ENCODE results near the gene RFLNA.

Gene RFLNA

GRCh38 chr12:124338876-124339603, 44.1 kb downstream of the RFLNA start:
- no peak for DNase-seq

GRCh38 chr12:124340080-124340900, 45.4 kb downstream of the RFLNA start:
- no peak for DNase-seq

- no peak for DNase-seq
Measured at GRCh38 chr12:124341645-124342069, 46.8 kb downstream of the RFLNA start.

- DNase-seq: no peak
Measured at GRCh38 chr12:124344022-124344421, 49.1 kb downstream of the RFLNA start.

- DNase-seq: no peak
Measured at GRCh38 chr12:124344526-124344925, 49.6 kb downstream of the RFLNA start.

GRCh38 chr12:124345795-124346194, 50.9 kb downstream of the RFLNA start:
- peak in 1 of 2 donors; percentile 82 for DNase-seq

- DNase-seq: no peak
Measured at GRCh38 chr12:124346425-124347168, 51.7 kb downstream of the RFLNA start.

GRCh38 chr12:124347335-124347734, 52.4 kb downstream of the RFLNA start:
- DNase-seq: no peak

GRCh38 chr12:124347805-124348658, 53.1 kb downstream of the RFLNA start:
- DNase-seq: no peak

- DNase-seq: no peak
Measured at GRCh38 chr12:124348659-124349380, 53.9 kb downstream of the RFLNA start.

GRCh38 chr12:124350491-124350890, 55.6 kb downstream of the RFLNA start:
- DNase-seq: no peak

GRCh38 chr12:124351422-124351821, 56.5 kb downstream of the RFLNA start:
- no peak for DNase-seq

- no peak for DNase-seq
Measured at GRCh38 chr12:124352257-124352656, 57.4 kb downstream of the RFLNA start.

GRCh38 chr12:124352839-124353238, 57.9 kb downstream of the RFLNA start:
- DNase-seq: peak; percentile 10 to 76

- no peak for DNase-seq
Measured at GRCh38 chr12:124354400-124354799, 59.5 kb downstream of the RFLNA start.

- DNase-seq: no peak
Measured at GRCh38 chr12:124356221-124356620, 61.3 kb downstream of the RFLNA start.

- DNase-seq: no peak
Measured at GRCh38 chr12:124357616-124358015, 62.7 kb downstream of the RFLNA start.

GRCh38 chr12:124358572-124358971, 63.7 kb downstream of the RFLNA start:
- no peak for DNase-seq

GRCh38 chr12:124359671-124360581, 65.0 kb downstream of the RFLNA start:
- DNase-seq: no peak
